GM19023 (cell line): ENCODE results near the gene SIRT5.

ENCODE experiments used
- ATAC-seq: cut with Tn5 transposase; IDR thresholded peaks from one replicate; pipeline ENCODE4 v1.9.1; 2021; ENCODE audit warnings: mild to moderate bottlenecking, moderate library complexity; ENCODE audit not compliant: unreplicated experiment

Gene SIRT5

DNA sequence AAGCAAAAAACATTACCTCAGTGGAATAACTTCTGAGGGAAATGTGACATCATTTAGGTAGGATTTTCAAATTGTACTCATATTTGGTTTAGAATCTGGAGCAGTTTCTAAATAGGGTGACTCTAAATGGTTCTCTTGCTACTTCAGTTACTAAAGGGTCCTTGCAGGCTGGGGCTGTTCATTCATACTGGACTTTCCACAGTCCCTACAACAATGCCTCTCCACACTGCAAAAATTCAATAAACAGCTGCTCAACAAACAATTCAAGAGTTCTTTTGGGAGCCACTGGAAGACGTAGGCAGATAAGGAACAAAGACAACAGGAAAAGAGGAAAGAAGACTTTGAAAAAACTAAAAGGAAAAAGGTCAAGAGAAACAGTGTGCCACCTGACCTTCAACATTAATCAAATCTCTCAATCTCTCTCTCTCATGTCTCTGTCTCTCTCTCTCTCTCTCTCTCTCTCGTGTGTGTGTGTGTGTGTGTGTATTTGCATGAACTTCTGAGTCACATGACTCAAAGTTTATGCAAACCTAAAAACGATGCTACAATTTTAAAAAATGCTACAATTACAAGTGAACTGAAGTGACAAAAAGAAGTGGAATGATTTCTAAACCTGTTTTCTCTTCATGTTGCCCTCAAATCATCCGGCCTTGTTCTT lies 55.2 kb downstream of the SIRT5 start:
- ATAC-seq, result no peak

DNA sequence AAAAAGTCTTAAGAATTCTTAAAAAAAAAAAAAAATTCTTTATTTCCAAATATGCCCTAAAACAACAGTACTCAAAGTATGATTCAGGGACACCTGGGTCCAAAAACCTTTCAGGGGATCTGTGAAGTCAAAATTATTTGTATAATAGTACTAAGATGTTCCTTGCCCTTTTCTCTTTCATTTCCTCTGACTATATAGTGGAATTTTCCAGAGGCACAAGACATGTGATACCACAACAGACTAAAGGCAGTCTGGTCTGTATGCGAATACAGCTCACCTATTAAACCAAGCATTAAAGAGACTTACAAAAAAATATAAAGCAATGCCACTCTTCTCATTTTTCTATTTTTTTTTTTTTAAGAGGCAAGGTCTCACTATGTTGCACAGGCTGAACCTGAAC lies 56.1 kb downstream of the SIRT5 start:
- ATAC-seq, result no peak

DNA sequence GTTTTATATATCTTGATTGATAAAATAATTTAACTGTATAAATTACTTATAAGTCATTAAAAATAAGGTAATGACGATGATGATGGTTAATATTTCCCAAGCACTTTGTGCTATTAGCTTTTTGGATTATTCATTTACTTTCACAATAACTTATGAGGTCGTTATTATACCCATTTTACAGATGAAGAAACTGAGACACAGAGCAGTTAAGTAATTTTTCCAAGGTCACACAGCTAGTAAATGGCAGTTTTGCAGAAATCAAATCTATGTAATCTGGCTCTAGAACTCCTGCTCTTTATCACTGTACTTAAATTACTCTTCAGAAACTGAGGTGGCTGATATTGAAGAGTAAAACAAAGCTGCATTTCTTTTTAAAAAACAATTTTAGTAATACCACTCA lies 58.9 kb downstream of the SIRT5 start:
- ATAC-seq, result no peak

DNA sequence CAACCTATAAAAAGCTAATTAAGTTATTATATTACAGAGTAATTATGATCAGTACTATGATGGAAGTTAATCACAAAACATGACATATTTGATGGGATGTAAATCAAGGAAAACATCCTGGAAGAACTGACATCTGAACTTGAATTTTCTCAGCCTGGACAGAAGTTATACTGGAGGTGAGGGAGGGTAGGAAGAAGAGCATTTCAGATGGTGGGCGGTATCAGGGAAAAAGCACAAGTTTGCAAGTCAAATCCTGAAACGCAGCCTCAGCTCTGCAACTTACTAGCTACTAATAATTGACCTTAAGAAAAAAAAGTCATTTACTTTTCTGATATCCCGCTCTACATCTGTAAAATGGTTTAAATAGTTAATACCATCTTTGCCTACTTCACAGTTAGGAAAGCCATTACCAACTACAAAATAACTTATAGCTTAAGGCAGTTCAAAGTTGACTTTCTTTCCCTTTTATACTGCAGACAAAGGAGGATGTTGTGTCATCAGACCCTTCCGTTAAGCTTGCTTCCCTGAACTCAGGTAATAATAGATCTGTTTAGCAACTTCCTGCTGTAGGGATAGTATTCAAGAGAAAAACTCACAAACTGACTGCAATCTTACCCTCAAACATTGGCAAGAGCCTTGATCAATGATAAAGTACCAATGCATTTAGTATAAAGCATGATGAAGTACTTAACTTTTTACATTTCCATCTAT lies 61.7 kb downstream of the SIRT5 start:
- ATAC-seq, result no peak

DNA sequence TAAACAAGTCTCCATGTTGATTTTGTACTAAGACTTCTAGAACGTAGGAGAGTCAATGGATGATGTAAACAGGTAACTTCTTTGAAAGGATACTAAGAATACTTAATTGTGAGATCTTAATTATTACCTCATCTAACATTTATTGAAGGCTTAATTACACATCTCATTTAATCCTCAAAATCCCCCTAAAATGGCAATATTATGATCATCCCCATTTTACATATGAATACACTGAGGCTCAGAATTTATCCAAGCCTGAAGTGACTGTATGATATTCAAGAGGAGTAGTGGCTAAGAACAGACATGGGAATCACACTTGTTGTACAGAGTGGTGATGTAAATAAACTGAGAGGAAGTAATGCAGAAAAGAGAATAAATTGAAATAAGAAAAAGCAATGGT lies 63.6 kb downstream of the SIRT5 start:
- no peak for ATAC-seq

DNA sequence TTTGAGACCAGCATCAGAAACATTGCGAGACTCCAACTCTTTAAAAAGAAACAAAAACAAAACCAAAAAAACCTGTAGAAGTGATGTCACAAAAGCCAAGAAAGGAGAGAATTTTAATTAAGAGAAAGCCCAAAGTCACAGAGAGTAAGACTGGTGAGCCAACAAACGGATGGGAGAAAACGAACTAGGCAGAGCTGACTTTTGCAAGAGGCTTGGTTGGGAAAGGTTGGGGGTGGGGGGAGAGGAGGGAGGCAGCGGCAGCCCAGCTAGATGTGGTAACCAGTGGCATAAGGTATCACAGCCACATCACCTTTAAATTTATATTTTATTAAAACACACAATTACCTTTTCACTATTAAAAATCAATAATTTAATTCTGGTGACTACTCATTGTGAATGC lies 64.2 kb downstream of the SIRT5 start:
- no peak for ATAC-seq

DNA sequence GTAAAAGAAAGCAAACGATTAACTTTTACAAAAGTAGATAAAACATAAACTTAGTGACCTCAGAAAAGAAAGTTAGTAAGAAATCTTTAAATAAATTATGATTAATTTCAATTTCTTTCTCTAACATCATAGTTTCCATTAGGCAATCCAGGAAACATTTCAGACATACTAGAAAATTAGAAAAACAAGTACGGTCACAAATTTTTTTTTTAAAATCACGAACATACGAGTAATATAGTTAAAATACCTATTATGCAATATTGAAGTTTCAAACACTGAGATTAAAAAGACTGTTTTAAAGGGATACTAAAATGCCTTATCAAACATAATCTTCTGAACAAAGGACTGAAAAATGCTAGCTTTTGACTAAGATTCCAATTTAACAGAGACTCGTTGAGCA lies 66.9 kb downstream of the SIRT5 start:
- no peak for ATAC-seq

DNA sequence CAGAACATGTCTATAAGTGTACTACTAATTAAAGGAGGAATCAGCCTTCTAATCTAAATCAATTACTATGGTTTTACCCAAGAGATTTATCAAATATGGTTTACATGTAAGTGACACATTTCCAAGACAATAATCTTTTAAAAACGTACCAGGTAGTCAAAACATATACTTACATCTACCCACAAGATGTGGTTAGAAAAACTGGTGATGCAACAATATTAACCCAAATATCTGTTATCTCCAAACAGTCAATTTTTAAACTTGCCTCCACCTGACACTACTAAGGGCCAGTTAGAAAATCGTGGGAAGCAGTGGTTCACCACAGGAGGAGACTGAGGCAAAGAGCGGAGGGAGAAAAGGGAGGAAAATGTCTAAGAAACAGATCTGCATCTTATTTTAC lies 68.7 kb downstream of the SIRT5 start:
- ATAC-seq, result no peak

DNA sequence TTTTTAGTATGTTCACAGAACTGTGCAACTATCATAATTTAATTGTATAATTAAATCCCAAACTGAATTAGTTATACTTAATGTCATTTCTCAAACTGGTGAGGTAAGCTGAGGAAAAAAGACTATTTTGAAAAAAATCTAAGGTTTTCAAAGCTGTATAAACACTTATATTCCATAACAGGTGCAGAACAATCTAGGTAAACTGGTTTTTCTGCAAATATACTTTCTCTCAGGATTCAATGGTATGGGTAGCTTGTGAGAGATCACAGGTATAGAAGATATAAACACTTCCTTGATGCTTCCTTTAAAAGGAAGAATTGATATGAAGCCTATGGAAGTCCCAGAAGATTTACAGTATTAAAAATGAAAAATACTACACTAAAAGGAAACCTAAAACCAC lies 74.4 kb downstream of the SIRT5 start:
- ATAC-seq, result no peak

DNA sequence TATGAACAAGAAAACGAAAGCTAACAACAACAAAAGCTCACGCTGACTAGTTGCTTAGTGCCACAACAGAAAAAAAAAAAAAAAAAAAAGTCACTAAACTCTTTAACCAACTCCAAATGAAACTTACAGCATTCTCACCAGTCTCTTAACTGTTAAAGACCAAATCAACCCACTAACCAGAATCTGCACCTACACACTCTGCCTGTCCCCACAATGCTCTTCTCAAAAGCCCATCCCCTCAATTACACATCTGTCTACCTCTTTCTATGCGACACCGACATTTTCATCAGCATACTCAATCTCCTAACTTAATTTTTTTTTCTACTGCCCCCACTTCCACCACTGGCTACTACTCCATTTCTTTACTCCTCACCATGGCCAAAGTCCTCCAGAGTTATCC lies 75.0 kb downstream of the SIRT5 start:
- ATAC-seq, result no peak

DNA sequence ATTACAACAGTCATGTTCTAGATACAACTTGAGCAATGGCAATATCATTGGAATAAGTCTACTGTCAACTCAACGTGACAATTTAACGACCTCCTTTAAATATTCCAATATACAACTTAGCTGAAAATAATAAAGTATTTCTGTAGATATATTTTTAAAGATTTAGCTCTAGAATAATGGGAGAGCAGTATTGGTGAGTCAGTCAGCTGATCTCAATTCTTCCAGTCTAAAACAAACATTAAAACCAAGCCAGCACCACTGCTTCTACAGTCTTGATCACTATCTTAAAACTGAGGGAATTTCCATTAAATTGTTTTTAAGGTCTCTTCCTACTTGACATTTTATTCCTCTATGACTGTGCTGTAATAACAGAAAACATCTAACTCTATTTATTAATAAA lies 78.9 kb downstream of the SIRT5 start:
- ATAC-seq, result no peak

DNA sequence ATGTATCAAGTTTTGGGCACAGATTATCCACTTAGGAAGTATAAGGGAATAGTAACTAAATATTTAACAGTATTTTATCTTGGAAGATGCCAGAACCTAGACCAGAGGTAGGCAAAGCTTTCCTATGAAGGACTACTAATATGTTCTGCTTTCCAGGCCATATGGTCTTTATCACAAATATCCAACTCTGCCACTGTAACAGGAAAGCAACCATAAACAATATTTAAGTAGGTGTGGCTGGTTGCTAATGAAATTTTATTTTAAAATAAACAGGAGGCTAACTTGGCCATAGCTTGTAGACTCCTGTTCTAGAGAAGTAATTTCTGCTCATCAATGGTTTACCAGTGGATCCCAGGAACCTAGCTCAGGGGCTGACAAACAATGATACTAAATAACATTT lies 80.1 kb downstream of the SIRT5 start:
- no peak for ATAC-seq

DNA sequence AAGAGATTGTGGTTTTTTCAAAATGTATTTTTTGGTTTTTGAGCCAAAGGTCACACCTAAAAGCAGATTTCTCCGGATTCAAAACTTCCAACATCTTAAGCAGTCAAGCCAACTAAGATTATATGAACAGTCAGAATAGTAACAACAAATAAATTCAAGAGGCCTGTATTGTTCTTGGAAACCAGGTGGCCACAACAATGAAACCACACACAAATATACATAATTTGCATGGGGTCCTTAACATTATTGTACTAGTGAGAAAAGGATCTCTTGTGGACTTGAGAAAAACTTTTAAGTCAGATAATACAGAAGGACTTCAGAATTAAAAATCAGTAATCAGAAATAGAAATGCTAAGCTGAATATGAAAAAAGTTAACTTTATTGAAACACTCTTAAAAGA lies 81.3 kb downstream of the SIRT5 start:
- ATAC-seq, result no peak

DNA sequence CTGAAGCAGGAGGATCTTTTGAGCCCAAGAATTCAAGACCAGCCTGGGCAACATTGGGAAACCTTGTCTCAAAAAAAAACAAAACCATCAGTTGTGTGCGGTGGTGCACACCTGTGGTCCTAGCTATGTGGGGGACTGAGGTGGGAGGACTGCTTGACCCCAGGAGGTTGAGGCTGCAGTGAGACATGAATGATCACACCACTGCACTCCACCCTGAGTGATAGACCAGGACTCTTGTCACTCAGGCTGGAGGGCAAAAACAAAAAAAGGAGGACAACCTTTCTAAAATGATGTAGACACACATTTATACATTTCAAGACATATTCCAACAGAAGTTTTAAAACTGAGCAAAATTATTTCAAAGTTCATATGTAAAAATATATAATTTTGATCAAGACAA lies 85.9 kb downstream of the SIRT5 start:
- ATAC-seq, result no peak

DNA sequence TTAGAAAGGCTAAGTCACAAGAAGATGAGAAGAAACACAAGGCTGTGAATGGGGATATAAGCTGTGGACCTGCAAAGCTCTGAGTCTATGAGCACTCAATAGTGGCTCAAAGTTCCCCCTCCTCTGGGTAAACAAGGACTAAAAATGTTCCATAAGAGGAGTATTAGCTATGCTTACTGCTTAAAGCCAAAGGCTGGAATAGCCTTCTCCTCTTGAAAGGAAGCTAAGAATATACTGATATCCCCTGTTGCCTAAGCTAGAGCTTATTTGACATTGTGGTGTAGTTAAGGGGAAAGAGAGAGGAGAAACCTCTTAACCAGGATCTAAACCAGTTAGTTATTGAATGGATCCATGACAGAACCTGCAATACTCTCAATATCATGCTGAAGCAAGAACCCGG lies 86.5 kb downstream of the SIRT5 start:
- no peak for ATAC-seq

DNA sequence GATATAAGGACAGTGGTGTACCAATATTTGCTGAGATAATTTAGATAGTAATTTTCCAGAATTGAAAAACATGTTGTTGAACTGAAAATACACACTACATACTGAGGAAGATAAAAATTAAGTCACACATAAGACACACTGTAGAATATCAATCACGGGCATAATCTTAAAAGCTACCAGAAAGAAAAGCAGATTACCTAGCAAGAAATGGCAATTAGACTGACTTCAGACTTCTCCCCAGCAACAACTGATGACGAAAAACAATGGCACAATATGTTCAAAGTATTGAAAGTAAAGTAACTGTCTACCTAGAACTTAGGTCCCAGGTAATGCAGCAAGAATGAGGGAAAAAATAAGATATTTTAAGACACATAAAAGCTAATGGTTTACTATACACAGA lies 87.2 kb downstream of the SIRT5 start:
- ATAC-seq, result no peak

DNA sequence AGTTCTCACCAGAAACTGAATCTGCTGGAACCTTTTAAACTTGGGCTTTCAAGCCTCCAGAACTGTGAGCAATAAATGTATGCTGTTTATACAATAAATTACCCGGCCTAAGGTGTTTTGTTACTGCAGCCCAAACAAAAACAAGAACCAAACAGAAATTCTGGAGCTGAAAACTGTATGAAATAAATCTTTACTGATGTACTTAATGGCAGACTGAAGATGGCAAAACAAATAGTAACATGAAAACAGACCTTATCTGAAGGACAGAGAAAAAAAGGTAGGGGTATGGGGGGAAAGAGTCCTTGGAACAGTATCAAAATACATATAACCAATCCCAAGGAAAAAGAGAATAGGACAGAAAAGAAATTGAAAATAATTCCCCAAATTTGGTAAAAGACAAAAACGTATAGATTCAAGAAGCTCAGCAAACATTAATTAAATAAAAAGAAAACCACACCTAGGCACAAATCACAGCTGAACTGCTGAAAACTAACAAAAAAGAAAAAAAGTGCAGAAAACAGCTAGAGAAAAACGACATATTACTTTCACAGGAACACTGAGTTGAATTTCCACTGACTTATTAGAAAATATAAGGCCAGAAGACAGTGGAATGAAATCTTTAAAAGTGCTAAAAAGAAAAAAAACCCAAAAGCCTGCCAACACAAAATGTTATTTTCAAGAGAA lies 88.4 kb downstream of the SIRT5 start:
- ATAC-seq, result no peak

DNA sequence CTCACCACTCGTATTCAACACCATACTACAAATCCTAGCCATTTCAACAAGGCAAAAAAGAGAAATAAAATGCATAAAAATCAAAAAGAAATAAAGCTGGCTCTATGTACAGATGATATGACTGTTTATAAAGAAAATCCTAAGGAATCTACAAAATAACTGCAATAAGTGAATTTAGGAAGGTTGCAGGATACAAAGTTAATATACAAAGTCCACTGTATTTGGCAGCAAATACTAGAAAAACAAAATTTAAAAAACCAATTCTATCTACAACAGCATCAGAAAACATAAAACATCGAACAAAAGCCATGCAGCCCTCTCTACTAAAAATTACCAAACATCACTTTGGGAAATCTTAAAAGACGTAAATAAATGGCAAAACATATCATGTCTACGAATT lies 89.6 kb downstream of the SIRT5 start:
- no peak for ATAC-seq
